Fibroblast of skin of left quadriceps (primary cell): ENCODE measurements around the gene LEPR.
"Not testable (repeated sequence)": the region's sequence is repeated elsewhere in the genome, so short reads cannot be mapped to it uniquely, and the experiment has no call there.

ENCODE experiments used
- DNase-seq, 2 experiments: peaks; one replicate each; pipeline ENCODE4 v3.0.0-alpha.2; 2013; ENCODE audit warnings: low read depth in 2 of 2

The LEPR gene

DNA sequence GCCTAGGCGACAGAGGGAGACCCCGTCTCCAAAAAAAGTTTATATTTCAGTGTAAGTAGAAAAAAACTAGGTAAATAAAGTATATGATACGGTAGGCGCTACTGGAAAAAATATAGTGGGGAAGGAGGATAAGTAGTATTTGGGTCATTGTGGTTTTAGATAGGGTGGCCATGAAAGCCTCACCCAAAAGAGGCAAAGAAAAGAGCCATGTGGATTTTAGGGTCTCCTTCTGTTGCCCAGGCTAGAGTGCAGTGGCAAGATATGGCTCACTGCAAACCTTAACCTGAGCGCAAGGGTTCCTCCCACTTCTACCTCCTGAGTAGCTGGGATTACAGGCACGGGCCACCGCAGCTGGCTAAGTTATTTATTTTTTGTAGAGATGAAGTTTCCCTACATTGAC lies 17.1 kb downstream of the LEPR start:
- DNase-seq: no peak

- DNase-seq: no peak
These were observed 19.9 kb downstream of the LEPR start for GRCh38 chr1:65440322-65440900.

DNA sequence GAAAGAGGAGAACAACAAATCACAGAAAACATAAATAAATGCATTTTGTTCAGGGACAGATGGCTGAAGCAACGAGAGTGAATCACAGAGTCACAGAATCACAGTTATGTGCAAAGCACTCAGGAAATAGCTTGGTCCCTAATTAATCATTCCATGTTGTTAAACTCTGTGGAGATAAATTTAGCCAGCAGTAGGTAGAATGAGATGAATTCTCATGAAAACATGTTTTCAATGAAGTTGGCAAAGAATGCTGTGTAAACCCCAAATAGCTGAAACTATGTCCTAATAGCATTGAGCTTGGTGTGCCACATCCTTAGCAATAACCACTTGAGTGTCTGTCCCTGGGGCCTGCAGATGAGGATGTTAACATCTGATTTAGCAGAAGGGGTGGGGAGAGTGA lies 20.4 kb downstream of the LEPR start:
- DNase-seq: peak; percentile 62 to 64

DNA sequence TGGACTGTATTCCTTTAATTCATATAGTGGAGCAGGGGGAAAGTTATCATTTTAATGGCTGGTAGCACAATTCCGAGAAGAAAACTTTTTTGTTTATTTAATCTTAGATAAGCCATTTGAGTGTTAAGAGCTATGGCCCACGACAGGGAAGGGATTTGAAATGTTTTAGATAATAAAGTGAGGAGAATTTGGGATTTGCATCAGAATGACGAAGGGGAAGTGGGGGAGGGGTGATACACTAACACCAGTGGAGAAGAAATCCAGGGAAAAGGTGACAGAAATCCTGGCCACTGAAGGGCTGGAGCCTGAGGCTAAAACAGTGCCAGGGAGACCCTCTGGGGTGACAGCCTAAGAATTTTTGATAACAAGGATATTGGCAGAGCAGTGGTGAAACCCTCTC lies 21.0 kb downstream of the LEPR start:
- DNase-seq: no peak

DNA sequence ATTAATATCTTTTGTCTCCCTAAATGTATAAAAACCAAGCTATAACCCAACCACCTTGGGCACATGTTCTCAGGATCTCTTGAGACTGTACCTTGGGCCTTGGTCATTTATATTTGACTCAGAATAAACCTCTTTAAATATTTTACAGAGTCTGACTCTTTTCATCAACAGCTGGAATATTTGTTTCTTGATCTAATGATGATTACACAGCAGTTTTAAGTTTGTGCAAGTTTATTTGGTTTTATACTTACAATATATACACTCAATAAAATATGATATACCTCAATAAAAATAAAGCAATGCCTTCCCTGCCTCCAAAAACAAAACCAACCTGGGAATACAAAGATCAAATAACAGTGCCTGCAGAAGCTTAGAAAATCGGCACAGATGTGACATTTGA lies 22.0 kb downstream of the LEPR start:
- no peak for DNase-seq

DNA sequence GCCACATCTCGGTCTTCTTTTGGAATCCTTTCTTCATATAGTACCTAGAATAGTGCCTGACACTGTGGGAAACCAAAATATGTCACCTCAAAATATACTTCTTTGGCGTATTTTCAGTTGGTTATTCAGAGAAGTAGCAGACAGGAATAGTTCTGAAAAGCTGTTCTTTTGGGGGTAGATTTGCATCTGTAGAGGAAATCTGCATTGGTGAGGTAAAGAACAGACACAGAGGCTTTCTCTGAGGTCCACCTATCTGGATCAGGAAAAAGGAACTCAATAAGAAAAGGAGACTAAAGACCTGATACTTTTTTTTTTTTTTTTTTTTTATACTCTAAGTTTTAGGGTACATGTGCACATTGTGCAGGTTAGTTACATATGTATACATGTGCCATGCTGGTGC lies 23.2 kb downstream of the LEPR start:
- no peak for DNase-seq

GRCh38 chr1:65444128-65444640 lies 23.7 kb downstream of the LEPR start:
- DNase-seq: no peak

DNA sequence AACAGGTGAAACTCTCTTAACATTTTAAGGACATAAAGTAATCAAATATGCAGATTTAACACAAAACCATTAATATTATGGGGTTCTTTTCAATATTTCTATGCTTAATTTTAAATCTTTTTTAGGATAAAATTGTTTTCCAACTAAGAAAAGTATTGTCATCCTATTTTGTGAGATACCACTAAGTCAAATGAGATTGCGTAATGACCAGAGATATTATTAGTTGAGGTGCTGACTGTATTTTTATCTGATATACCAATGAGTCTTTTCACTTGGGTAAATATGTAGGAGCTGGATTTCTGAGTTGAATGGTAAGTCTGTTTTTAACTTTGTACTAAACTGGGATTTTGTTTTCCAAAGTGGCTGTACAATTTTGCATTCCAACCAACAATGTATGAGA lies 25.4 kb downstream of the LEPR start:
- DNase-seq: no peak

GRCh38 chr1:65449214-65449823 lies 28.9 kb downstream of the LEPR start:
- DNase-seq: no peak

- not testable (repeated sequence) for DNase-seq
These were observed 35.2 kb downstream of the LEPR start for GRCh38 chr1:65455678-65456077.

GRCh38 chr1:65456481-65456880 lies 36.0 kb downstream of the LEPR start:
- no peak for DNase-seq

GRCh38 chr1:65457868-65458267 lies 37.4 kb downstream of the LEPR start:
- no peak for DNase-seq

- DNase-seq: no peak
These were observed 38.4 kb downstream of the LEPR start for GRCh38 chr1:65458730-65459396.

GRCh38 chr1:65459397-65459768 lies 38.9 kb downstream of the LEPR start:
- no peak for DNase-seq

DNA sequence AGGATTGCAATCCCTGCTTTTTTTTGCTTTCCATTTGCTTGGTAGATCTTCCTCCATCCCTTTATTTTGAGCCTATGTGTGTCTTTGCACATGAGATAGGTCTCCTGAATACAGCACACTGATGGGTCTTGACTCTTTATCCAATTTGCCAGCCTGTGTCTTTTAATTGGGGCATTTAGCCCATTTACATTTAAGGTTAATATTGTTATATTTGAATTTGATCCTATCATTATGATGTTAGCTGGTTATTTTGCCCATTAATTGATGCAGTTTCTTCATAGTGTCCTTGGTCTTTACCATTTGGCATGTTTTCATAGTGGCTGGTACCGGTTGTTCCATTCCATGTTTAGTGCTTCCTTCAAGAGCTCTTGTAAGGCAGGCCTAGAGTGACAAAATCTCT lies 45.4 kb downstream of the LEPR start:
- DNase-seq: not testable (repeated sequence)

DNA sequence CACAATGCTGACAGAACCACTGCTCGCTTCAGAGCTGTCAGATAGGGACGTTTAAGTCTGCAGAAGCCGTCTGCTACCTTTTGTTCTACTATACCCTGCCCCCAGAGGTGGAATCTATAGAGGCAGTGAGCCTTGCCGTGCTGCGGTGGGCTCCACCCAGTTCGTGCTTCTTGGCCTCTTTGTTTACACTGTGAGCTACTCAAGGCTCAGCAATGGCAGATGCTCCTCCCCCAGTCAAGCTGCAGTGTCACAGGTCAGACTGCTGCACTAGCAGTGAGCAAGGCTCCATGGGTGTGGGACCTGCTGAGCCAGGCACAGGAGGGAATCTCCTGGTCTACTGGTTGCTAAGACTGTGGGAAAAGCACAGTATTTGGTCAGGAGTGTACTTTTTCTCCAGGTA lies 47.1 kb downstream of the LEPR start:
- DNase-seq: no peak

DNA sequence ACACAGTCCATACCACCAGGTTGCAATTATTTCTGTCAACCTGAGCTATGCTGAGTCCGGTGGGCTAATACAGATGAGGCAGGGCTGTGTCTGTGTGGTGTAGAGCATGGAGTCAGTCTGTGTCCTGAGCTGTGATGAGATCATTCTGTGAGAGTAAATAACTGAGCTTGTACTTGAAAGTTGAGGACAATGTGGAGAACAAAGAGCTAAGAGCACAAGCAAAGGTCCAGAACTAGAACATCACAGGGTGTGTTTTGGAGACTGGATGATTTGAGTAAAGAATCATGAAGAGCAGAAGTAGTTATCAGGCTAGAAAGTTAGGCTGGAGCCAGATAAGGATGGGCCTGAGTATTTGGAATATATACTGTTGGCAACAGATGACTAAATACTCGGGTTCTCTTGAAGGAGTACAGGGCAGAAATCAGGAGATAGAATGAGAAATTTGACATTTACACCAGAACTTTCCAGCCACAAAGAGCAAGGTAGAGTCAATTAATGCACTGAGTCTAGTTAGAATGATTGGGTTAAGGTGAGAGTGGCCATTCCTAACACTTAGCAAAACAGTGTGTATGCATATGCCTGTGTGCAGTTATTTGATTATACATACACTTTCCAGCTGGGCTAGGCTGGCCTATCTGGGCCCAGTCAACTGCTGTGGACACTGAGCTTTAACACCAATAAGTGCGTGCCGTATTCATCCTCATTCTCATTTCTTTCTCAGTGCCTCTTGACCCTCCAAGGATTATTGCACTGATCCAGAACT lies 48.8 kb downstream of the LEPR start:
- no peak for DNase-seq

DNA sequence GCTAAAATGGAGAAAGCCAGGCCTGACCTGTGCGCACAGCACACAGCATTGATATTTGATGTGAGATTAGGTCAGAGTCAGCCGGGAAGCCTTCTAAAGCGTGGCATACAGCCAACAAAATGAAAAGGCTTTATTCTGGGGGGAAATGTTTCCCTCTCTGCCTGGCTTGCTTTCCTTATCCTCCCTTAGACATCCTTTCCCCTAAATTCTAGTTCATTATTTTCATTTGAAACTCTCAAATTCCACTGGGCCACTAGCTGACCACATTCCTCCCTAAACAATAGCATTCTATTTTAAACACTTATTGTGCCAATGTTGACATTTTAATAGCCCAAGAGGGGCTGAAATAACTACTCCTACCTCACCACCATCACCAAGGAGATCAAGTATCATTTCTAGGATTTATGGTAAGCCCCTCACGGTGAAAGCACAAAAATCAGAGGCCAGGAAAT lies 49.4 kb downstream of the LEPR start:
- peak; percentile 60 to 62 for DNase-seq
